Kidney glomerular epithelial cell (primary cell): ENCODE measurements around the gene PSMG4.

ENCODE experiments used
- DNase-seq: peaks from one replicate; lab custom pipeline; 2025; lab: John Stamatoyannopoulos, UW

The PSMG4 gene

DNA sequence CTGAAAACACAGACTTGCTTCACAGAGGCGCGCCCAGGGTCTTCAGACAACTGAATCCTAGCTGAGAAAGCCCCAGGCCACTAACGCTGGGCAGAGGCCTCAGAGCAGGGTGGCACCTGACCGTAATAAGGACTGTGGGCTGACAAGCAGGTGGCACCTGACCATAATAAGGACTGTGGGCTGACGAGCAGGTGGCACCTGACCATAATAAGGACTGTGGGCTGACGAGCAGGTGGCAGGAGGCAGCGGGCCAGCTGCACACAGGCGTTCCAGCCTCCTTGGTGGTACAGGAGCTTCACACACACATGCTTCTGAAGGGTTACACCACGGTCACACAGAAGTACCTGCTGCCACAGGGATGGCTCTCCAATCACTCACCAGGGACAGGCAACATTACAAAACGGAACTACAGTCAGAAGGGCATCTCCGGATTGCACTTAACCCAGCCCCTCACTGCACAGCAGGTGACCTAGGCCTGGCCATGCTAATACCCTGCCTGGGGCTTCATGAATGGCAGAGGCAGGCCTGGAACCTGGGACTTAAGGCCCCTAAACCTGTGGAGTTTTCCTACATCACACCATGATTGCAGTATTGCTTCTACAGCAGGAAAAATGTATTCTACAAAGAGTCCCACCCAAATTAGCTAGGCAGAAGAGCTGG lies 50.8 kb downstream of the PSMG4 start:
- no peak for DNase-seq

DNA sequence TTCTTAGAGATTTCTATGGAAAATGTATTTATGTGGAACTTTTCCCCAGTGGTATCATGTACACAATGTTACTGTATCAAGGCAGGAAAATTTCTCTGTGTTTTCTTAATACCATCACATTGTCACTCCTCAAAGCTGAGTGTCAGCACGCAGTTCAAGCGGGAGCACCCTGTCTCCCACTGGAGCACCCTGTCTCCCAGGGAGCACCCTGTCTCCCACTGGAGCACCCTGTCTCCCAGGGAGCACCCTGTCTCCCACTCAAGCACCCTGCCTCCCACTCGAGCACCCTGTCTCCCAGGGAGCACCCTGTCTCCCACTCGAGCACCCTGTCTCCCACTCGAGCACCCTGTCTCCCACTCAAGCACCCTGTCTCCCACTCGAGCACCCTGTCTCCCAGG lies 51.3 kb downstream of the PSMG4 start:
- DNase-seq, result no peak

DNA sequence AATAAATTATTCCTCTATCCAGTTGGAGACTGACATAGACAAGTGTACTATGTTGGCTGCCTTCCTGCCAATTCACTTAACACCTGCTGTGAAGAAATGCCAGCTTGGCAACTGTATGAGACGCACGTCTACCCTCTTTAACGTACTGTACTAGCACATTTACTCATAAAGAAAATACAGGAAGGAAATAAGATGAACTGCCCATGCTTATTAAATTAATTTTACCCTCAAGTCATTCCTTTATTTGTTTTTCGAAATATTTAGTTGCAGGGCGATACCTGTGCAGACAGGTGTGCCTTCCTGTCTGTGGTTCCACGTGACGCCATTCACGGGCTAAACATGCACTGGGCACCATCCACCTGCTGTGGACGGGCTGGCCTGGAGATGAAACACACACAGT lies 52.0 kb downstream of the PSMG4 start:
- DNase-seq, result no peak

- DNase-seq, result no peak
Measured at GRCh38 chr6:3311826-3312225, 53.1 kb downstream of the PSMG4 start.

GRCh38 chr6:3312604-3313231 lies 54.0 kb downstream of the PSMG4 start:
- no peak for DNase-seq

- no peak for DNase-seq
Measured at GRCh38 chr6:3314176-3314575, 55.4 kb downstream of the PSMG4 start.

GRCh38 chr6:3314621-3315467 lies 56.1 kb downstream of the PSMG4 start:
- no peak for DNase-seq

- DNase-seq, result no peak
Measured at GRCh38 chr6:3315841-3316240, 57.1 kb downstream of the PSMG4 start.

DNA sequence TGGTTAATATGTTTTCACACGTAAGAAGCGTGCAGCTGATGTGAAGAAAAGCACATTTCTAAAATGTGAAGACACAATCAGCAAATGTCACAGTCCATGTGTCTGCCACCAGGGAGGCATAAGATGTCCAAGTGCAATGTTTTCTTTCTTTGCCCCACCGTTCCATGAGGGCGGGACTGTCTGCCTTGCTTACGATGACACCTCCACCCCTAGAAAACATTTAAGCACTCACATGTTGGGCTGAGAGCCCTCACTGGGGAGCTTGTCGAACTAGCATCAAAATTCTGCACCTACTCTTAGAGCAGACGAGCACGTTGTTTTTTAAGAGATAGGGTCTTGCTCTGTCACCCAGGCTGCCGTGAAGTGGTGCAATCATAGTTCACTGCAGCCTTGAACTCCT lies 57.6 kb downstream of the PSMG4 start:
- no peak for DNase-seq

DNA sequence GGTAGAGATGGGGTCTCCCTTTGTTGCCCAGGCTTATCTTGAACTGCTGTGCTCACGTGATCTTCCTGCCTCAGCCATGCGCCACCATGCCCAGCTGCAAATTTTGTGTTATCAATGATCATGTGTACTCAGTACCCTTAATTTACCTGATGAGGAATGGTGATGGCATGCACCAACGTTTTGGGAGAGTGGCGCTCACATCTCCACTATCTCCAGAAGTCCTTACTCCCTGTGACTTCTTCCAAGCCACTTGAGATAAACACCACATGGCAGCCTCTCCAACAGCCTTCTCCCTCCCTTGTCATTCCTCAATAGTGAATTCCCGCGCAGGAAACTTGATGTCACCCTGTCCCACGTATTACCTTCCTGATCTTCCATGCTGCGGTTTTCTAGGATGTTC lies 58.1 kb downstream of the PSMG4 start:
- no peak for DNase-seq
